Measurements from ENCODE around the gene TPP1. TPM values are rescaled to one million over a fixed set of nuclear protein-coding genes. Genes with fewer than 3 reads are reported as not detected.

The TPP1 gene
- total RNA-seq, 1 experiment from 2014 or later, result 2.5 TPM

DNA sequence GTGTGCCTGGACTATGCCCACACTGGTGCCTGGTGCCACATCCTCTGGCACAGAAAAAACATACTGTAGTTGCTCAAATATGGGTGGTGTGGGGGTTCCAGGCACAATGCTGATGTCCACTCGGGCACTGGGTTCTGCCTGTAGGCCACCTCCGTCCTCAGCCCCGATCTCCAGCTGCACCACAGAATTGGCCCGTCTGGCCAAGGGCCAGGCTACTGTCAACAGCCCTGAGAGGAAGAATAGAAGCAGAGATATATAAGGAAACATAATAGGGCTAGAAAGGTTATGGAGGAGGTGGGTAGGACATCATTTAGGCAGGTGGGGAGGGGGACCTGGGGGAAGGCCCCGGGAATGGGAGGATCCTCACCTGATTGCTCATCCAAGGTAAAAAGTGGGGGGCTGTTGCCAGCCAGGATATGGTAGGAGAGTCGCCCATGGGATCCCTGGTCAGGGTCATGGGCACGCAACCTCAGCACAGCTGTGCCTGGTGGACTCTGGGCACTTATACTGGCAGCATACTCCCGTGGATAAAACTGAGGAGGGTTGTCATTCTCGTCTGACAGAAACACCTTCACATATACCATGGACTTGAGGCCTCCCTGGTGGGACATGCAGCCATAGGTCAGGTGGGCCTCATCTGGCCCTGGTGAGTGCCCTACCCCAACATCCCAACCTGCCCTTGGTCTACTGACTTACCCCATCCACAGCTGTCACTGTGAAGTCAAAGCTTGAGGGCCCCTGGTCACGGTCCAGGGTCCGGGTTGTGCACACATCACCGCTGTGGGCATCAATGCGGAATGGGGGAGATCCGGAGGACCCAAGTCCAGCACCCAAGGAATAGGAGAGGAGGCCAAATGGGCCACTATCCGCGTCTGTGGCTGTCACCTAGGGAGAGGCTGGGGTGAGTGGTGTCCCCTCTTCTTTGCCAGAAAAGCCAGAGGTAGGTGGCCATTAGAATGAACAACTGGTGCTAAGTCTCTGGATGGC is 14.5 kb upstream of the TPP1 start:
- Histone ChIP-seq H3K9me3 (no peaks in the 10 kb centered on the region), H3K4me3 (no peak overlapping the region), H3K27me3 (no peaks in the 10 kb centered on the region), H3K36me3 (no peaks in the 10 kb centered on the region)
- no peak for DNase-seq

DNA sequence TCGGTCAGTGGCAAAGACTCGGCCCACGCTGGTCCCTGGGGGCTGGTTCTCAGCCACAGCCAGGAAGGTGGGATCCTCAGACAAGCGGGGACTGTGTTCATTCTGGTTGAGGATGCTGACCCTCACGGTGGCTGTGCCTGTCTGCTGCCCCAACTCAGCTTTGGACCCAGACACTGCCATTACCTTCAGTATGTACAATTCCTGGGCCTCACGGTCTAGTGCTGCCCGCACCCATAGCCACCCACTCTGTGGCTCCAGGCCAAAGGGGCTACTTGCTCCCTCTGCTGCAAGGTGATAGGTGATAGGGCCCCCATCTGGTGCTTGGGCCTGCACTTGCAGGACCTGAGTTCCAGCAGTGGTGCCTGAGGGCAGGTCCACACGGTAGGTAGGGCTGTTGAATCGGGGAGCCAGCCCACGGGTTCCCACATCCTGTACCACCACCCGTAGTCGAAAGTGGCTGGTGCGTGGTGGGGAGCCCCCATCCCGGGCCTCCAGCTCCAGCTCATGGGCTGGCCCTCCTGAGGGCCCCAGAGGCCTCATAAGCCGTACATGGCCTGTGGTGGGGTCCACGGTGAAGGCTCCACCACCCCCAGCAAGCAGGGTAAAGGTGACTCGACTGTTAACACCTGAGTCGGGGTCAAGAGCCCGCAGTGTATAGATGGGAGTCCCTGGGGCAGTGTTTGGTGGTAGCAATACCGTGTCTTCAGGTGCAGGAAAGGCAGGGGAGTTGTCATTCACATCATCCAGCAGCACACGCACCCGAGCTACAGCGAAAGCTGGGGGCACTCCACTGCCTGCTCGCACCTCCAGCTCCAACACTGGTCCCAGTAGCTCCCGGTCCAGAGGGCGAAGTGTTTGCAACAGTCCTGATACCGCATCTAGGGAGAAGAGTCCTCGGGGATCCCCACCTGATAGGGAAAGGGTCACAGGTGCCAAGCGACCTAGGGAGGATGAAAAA is 13.2 kb upstream of the TPP1 start:
- Histone ChIP-seq H3K27me3 (no peaks in the 10 kb centered on the region), H3K9me3 (no peaks in the 10 kb centered on the region), H3K4me3 (no peak overlapping the region), H3K36me3 (no peaks in the 10 kb centered on the region)
- no peak for DNase-seq

DNA sequence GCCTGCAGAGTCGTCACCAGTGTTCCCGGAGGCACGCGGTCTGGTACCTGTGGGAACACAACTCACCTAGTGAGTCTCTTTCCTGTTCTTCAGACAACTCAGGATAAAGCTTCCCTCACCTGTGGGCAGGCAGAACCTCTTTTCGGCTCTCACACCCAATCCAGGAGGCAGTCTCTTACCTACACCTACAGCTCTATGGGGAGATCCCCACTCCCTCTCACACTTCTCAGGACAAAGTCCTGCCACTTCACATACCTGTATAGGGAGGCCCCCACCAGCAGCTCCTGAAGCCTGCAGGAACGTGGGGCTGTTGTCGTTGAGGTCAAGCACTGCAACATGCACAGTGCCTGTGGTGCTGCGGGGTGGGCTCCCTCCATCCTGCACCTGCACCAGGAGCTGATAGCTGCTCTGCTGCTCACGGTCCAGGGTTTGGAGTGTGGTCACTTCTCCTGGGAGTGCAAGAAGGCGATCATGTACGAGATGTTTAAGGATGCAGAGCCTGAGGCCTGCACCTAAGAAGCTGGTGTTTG is 12.2 kb upstream of the TPP1 start:
- Histone ChIP-seq H3K36me3 (no peaks in the 10 kb centered on the region), H3K27me3 (no peaks in the 10 kb centered on the region), H3K9me3 (no peaks in the 10 kb centered on the region), H3K4me3 (no peak overlapping the region)
- no peak for DNase-seq

DNA sequence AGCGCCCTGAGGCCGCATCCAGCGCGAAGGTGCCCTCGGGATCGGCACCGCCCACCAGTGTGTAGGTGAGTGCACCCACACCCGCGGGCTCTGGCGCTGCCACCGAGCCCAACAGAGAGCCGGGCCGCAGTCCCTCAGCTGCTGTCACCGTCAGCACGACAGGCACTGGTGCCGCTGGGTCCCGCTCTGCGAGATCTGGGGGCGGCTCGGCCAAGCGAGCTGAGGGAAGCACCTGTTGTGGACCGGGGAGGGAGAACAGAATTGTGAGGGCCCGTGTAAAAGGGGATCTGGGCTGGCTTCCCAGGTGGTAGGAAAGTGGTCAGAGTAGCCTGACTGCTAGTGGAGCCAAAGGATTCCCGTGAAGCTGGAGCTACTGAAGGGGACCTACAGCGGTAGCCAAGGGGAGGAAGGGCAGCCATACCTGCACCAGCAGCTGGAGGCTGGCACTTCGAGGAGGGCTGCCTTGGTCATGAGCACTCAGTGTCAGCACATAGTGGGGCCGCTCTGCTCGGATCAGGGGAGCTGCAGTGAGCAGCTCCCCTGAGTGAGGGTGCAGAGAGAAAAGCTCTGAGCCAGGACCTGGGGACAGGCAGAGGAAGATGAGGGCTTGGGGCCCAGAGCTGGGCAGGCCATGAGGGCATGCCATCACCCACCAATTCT is 11.5 kb upstream of the TPP1 start:
- DNase-seq, result no peak
- Histone ChIP-seq H3K36me3 (no peaks in the 10 kb centered on the region), H3K9me3 (no peaks in the 10 kb centered on the region), H3K4me3 (no peak overlapping the region), H3K27me3 (no peaks in the 10 kb centered on the region)

DNA sequence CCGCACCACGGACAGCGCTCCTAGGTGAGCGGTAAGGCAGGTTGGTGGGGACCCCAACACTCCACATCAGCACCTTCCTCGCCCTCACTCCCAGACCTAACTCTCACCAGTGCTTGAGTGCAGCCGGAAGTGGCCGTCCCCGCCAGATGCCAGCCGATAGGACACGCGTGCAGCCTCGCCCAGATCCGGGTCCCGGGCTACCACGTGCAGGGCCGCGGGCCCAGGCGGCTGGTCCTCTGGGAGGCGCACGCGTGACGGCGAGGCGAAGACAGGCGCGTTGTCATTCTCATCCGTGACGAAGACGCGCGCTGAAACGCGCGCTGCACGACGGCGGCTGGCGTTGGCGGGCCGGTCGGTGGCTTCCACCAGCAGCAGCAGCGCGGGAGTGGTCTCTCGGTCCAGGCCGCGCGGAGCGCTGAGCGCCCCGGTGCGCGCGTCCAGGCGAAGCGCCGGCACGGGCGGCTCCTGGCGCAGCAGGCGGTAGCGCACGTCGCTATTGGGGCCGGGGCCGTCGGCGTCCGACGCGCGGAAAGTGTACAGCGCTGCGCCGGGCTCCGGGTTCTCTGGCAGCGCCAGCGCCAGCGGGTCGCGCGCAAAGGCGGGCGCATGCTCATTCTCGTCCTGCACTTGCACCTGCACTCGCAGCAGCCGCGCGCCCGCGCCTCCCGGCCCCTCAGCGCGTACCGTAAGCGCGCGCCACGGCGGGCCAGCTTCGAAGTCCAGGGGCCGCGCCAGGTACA is 10.8 kb upstream of the TPP1 start:
- no peak overlapping the region for H3K4me3 ChIP-seq
- no peak for DNase-seq
- no peaks in the 10 kb centered on the region for H3K36me3 ChIP-seq
- no peaks in the 10 kb centered on the region for H3K9me3 ChIP-seq
- H3K27me3 ChIP-seq, result no peaks in the 10 kb centered on the region

DNA sequence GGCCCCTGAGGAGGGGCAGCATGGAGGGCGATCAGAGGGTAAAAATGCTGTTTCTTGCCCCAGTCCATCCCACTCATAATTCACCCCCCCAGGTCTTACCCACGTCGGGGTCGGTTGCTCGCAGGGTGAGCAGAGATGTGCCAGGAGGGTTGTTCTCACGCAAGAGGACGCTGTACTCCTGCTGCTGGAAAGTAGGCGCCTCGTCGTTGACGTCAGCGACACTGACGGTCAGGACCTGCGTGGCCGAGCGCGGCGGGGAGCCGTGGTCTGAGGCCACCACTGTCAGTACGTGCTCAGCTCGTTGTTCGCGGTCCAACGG is 10.3 kb upstream of the TPP1 start:
- H3K27me3 ChIP-seq, result no peaks in the 10 kb centered on the region
- H3K36me3 ChIP-seq, result no peaks in the 10 kb centered on the region
- DNase-seq, result no peak
- H3K4me3 ChIP-seq, result no peak overlapping the region
- H3K9me3 ChIP-seq, result no peaks in the 10 kb centered on the region

DNA sequence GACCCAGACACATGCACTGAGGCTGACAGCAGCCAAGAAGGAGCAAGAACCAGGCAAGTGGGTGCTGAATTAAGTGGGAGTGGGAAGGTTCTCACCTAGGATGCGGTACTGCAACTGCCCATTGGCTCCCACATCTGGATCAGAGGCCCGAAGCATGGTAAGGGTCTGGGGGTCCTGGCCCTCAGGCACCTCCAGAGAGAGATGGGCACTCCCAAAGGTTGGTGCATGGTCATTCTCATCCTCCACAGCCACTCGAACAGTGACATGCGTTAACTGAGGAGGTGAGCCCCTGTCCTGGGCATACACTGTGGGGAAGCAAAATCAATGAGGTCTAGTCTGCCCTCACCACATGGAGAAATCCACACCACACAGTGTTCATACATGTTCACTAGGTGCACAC is 9.3 kb upstream of the TPP1 start:
- no peaks in the 10 kb centered on the region for H3K9me3 ChIP-seq
- no peaks in the 10 kb centered on the region for H3K27me3 ChIP-seq
- no peak for DNase-seq
- H3K4me3 ChIP-seq, result no peak overlapping the region
- no peaks in the 10 kb centered on the region for H3K36me3 ChIP-seq

DNA sequence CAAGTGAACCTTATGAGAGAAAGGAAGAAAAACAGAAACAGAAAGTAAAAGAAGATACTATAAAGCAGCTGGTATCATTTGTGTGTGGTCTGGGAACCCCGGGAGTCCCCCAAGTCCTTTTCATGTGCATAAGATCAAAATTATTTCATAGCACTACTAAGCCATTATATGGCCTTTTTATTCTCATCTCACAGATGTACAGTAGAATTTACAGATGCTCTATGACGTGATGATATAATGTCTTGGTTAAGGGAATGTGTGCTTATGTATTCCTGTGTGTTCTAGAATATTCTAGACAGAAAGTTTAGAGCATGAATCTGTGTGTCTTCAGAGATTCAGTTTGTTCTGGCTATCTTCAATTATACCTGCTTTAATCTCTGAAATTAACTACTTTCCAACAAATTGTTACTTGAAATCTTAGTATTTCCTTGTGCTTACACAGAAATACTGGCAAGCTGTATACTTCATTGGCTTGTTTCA is 8.6 kb upstream of the TPP1 start:
- no peaks in the 10 kb centered on the region for H3K36me3 ChIP-seq
- H3K4me3 ChIP-seq, result no peak overlapping the region

DNA sequence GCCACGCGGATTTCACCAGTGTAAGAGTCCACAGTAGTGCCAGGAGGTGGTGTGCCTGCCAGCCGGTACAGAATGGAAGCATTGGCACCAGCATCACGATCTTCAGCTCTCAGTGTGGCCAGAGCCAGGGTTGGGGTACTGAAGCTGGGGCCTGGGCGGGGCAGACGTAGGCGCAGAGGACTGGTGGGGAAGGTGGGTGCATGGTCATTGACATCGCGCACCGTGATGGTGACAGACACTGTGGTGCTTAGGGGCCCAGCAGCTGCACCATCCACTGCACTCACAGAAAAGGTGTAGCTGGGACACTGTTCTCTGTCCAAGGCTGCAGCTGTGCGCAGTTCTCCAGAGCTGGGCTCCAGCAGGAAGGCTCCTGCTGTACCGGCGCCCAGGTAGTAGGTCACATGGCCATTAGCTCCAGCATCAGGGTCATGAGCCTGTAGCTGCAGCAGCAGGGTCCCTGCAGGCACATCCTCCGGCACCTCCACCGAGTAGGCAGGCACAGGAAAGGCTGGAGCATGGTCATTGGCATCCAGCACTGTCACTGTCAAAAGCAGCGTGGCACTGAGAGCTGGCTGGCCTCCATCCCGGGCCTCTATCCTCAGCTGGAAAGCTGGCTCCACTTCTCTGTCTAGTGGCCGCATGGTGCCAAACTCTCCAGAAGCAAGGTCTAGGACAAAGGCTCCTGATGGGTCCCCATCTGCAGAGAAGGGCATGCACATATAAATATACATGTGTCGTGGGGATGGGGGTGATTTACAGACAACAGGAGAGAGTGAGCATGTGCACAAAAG is 7.9 kb upstream of the TPP1 start:
- Histone ChIP-seq H3K36me3 (no peaks in the 10 kb centered on the region), H3K9me3 (no peaks in the 10 kb centered on the region), H3K4me3 (no peak overlapping the region), H3K27me3 (no peaks in the 10 kb centered on the region)
- DNase-seq, result no peak

More for the DNA sequence above, 8.6 kb upstream of the TPP1 start:
- no peak for DNase-seq
- Histone ChIP-seq H3K9me3 (no peaks in the 10 kb centered on the region), H3K27me3 (no peaks in the 10 kb centered on the region)

DNA sequence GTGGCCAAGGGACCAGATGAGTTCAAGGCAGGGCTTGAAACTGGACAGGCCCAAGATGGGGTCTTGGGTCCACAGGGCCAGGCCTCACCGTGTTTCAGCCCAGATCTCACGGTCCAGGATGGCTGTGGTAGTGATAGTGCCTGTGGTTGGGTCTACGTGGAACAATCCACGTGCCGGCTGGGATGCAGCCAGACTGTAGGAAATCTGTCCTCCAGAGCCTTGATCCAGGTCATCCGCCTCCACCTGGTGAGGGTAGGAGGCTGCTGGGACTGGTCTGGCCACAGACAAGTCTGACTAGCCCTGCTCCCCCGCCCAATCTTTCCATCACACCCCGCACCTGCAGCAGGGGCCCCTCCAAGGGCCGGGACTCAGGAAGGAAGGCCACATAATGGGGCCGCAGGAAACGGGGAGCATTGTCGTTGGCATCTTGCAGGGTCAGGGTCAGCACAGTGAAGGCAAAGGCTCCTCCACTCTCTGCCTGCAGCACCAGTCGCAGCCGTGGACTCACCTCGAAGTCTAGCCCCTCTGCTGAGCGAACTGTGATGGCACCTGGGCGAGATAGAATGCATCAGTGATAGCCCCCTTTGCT is 6.7 kb upstream of the TPP1 start:
- DNase-seq, result no peak
- H3K4me3 ChIP-seq, result no peak overlapping the region
- no peaks in the 10 kb centered on the region for H3K9me3 ChIP-seq
- H3K27me3 ChIP-seq, result no peaks in the 10 kb centered on the region
- H3K36me3 ChIP-seq, result no peaks in the 10 kb centered on the region

DNA sequence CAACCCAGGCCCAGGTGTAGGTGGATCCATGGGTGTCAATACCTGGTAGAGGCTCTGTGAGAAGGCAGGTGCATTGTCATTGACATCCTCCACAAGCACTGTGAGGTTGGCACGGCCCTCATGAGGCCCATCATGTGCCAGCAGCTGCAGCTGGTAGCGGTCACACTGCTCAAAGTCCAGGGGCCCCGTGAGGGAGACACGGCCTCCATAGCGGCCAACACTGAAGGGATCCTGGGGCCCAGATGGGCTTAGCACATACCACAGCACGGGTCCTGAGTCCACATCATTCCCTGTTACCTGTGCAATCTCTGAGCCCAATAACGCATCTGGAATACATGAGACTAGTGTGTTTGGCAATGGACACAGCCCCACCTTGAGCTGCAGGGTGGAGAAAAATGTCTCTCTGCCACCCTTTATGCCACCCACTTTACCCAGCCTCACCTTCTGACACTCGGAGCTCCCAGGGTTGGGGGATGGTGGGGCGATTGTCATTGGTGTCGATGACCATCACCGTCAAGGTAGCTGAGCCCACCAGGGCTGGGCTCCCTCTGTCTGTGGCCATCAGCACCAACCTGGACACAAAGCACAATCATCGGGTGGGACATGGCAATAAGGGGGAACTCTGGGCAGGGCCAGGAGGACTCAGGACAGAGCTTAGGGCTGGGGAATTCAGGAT is 6.1 kb upstream of the TPP1 start:
- Histone ChIP-seq H3K4me3 (no peak overlapping the region), H3K27me3 (no peaks in the 10 kb centered on the region), H3K36me3 (no peaks in the 10 kb centered on the region), H3K9me3 (no peaks in the 10 kb centered on the region)
- DNase-seq, result no peak

DNA sequence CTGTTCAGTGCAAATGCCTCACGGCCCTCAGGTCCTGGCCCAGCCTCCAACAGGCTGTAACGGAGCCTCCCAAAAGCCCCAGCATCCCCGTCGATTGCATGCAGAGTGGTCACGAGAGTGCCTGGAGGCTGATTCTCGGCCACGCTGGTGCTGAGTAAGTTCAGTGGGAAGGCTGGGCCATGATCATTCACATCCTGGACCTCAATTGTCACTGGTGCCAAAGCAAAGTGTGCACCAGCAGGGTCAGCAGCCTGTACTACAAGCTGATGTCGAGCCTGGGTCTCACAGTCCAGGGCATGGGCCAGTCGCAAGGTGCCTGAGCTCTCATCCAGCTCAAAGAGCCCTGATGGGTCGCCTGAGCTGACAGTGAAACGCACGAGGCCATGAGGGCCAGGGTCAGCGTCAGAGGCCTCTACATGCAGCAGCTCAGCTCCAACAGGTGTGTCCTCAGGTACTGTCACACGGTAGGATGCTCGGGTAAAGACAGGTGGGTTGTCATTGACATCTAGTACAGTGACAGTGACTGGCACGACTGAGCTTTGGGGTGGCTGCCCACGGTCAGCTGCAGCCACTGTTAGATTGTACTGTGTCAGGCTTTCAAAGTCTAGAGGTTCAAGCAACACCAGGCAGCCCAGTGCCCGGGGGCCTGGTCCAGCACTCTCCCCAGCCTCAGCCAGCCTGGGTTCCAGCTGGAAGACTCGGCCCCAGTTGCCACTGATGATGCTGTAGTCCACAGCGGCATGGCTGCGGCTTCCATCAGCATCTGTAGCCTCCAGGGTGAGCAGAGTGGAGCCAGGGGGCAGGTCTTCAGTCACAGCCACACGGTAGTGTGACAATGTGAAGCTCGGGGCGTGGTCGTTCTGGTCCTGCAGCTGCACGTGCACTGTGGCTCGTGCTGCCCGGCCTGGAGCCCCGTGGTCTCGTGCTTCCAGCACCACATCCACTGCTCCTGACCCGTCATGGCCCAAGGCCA is 4.5 kb upstream of the TPP1 start:
- Histone ChIP-seq H3K4me3 (no peak overlapping the region), H3K27me3 (no peaks in the 10 kb centered on the region), H3K36me3 (no peaks in the 10 kb centered on the region), H3K9me3 (no peaks in the 10 kb centered on the region)
- no peak for DNase-seq

DNA sequence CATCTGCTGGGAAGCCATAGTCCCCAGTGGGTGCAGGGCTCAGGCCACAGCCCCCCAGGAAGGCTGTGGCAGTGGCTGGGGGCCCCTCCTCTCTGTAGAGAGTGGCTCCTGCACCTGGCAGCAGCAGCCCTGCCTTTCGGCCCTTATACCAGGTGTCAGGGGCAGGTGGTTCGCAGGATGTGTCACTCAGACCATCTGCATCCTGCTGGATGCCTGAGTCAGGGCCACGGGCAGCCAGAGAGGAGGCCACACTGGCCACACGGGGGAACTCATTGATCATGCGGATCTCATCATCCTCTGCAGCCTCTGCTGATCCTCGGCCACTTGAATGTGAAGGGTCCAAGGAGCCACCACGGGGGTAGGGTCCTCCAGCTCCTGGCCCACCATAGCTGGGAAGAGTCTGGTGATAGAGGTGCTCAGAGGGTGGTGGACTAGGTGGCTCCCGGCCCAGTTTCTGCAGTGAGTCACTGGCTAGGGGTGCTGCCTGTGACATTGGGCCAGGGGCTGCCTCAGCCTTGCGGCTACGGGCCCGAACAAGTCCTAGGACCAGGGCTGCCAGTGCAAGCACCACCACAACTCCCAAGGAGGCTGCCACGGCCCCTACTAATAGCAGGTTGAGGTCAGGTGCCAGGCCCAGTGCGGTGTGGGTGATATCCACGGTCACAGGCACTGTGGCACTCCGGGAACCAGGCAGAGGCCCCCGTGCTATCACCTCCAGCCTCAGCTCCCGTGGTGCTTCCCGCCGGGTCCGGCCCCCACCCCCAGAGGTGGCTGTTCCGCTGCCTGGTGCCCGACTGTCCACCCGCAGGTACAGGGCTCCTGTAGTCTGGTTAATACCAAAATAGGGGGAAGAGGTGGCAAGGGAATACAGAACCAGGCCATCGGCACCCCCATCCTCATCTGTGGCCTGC is 3.3 kb upstream of the TPP1 start:
- no peak for DNase-seq
- H3K27me3 ChIP-seq, result no peaks in the 10 kb centered on the region
- H3K4me3 ChIP-seq, result no peak overlapping the region
- H3K36me3 ChIP-seq, result no peaks in the 10 kb centered on the region
- H3K9me3 ChIP-seq, result no peaks in the 10 kb centered on the region

Data from MG63 (cell line).